M059J (cell line): ENCODE data around the gene GDNF. TPM values are rescaled to one million over a fixed set of nuclear protein-coding genes. Genes with fewer than 3 reads are reported as not detected.
A peak's percentile ranks its signal among the peaks of the same experiment; 100 is the strongest.
"Not testable (repeated sequence)": the region's sequence is repeated elsewhere in the genome, so short reads cannot be mapped to it uniquely, and the experiment has no call there.

ENCODE experiments used
- DNase-seq: peaks from one replicate; pipeline ENCODE4 v3.0.0-alpha.2; 2012; ENCODE audit warnings: low read depth
- total RNA-seq: library from RNA; depleted of rRNA; stranded (reverse); fragments of >200 nt; shearing (Covaris generic); gene quantifications from 2 replicates; pipeline ENCODE4 v1.2.3, GENCODE V29; 2014; rRNA removed

Gene GDNF
- total RNA-seq: 0.05 TPM in 1 of 2 replicates, not detected in the other

DNA sequence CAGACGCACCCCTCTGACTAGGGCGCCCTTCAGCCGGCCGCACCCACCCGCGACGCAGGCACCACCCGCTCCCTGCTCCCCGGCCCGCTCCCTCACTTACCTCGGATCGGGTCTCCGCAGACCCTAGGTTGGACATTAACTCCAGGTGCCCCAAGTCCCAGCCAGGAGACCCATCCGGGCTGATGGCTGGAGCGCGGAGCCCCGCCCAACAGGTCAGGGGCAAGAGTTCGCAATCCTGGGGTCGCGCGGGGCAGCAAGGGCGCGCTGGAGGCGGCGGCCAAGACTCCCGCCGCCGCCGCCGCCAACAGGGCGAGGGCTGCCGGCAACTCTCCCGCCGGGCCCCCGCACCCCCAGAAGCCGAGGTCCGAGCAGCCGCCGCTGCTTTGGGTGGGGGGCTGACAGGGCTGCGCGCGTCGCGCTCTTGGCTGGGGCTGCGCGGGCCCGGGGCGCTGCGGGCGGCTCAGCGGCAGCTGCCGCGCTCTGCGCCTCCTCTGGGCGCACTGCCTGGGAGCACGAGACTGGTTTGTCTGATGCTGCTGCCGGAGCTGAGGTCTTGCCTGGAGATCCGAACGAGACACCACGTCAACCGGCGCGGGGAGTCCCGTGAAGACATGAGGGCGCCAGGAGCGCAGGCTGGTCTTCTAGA lies at the start of gene GDNF:
TSS of gene GDNF (minus strand) at position 635 of the 646 bp plus-strand sequence. CDS start 5,245 bp downstream, outside the sequence.
- DNase-seq: peak; percentile 51

DNA sequence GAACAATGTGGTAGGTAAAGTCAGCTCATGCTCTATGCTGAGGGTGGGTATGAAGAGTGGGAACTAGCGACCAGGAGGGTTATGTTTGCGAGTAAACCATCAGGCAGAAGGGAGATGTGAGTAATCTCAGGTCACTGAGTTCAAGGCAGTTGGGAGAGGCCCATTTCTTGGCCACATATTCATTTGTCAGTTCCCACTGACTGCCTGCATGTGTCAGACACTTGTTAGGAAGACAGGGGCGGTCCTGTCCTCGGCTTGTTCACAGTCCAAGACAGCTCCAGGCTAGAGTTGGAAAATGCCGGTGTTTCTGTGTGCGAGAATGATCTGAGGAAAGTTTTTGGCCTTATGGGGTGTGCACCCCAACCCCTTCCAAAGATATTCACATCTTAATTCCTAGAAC lies 48.6 kb upstream of the GDNF start:
- DNase-seq: peak; percentile 96

GRCh38 chr5:37886242-37886905 lies 46.5 kb upstream of the GDNF start:
- DNase-seq: peak; percentile 41

DNA sequence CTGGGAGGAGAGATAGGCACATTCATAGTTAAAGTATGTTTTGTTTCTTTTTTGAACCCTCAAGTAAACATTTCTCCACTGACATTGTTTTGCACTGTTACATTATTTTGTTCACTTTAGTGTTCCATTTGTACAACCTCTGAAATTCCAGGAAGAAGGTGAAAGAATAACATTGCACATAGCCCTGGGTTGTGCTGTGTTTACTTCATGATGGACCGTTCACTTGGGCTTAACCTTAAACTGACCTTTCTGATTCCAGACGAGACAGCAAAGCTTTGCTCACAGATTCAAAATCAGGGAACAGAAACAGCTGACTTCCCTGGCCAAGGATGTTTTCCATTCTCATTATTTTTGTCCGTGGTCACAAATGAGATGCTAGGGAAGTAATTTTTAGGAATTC lies 42.8 kb upstream of the GDNF start:
- DNase-seq: peak; percentile 77

DNA sequence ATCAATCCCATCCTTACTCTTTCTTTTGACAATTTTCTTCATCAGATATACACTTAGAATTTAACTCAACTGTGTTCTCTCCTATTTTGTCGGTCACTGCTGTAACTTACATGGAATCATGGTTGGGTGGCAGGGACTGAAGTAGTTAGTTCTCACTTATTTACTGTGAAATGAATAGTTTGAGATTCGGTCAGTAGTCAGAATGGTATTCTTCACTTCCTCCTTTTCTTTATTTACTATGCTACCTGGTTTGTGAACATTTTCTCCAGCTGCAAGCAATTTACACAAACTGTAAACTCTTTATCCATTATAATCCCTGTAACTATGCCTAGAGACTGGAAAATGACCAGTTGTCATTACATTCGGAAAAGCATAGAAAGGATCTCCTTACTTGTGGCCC lies 41.5 kb upstream of the GDNF start:
- no peak for DNase-seq

- DNase-seq: no peak
Observed at GRCh38 chr5:37876943-37877342, 37.1 kb upstream of the GDNF start.

GRCh38 chr5:37876245-37876644 lies 36.4 kb upstream of the GDNF start:
- DNase-seq: no peak

DNA sequence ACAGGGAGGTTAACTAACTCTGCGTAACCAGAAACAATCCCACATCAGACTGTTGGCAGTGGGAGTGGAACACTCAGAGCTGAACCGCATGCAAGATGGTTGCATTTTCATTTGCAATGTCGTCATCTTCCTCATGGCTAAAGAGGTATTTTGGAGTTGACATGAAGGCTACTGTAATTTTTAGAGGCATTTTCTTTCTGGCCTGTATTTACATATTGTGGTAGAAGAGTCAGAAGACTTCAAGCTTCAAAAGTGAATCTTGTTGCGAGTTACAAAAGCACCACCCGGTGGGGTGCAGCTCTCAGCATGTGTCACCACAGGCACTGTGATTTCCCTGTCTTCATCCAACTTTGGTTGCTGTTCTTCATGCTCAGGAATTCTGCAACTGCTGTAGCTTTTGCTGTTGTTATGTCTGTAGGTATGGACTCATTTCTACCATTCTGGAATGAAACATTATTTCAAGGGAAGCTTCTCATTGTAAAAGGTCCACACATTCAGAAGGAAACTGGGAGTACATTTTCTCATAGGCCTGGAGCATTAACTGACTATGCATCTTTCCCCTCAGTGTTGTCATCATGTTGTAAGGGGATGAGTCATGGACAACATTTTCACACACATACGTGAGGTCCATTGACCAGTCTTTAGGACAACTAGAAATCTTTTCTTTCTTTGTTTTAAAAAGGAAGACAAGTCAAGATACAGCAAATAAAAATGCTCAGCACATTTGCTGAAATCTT lies 35.4 kb upstream of the GDNF start:
- peak; percentile 79 for DNase-seq

DNA sequence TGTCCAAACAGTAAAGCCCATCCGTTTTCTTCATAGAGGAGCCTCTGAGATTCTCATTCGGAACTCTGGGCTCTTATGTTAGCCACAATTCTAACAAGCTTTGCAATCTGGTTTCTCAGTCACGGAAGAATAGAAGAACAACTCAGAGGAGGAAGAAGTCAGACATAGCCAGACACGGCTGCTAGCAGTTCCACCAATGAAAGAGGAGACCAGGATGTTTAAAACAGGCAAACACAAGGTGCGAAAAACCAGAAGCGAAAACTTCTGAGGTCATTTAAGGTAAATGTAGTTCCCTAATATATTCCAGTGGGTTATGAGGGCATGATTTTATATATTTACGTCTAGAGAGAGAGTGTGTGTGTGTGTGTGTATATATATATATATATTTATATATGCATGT lies 34.1 kb upstream of the GDNF start:
- no peak for DNase-seq

DNA sequence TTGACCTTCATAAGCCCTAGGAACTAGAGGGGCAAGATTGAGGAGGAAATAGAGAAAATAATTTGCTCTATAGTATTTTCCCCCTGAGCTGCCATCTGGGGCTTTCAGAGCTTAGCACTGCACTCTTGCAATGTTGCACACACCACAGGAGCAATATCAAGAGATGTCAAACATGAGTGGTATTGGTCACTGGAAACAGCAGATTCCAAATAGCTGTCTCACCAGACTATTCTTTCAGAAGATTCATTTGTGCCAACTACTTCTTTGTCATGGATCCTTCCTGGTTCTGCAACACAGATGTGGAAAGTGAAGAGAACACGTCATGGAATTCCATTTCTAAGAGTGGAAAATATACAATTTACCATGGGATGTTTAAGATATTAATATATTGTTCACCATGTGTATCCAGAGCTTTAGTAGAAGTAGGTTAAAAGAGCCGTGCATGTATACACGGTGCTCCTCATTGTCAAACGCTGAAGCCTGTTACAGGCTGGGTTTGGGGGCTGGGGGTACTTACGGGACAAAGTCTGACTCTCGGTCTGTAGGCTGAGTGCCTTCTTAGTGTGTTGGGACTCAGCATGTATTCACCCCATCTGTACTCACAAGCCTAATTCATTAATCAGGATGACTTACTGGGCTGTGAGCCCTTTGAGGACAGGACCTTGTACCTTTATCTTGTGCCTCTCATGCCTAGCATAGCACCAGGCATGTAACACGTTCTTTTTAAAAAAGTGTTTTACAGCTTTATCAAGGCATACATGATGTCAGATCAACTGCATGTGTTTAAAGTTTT lies 31.4 kb upstream of the GDNF start:
- peak; percentile 51 for DNase-seq

DNA sequence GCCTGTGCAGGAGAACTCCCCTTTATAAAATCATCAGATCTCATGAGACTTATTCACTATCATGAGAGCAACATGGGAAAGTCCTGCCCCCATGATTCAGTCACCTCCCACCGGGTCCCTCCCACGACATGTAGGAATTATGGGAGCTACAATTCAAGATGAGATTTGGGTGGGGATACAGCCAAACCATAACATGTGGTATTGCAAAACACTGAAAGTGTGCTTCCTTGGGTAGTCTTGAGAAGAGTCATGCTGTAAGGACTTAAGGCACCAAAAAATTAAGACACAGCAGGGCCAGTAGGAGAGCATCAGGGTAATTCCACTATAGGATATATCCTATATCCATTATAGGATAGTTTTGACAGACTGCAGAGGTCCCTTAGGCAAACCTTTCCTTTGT lies 29.4 kb upstream of the GDNF start:
- DNase-seq: no peak

DNA sequence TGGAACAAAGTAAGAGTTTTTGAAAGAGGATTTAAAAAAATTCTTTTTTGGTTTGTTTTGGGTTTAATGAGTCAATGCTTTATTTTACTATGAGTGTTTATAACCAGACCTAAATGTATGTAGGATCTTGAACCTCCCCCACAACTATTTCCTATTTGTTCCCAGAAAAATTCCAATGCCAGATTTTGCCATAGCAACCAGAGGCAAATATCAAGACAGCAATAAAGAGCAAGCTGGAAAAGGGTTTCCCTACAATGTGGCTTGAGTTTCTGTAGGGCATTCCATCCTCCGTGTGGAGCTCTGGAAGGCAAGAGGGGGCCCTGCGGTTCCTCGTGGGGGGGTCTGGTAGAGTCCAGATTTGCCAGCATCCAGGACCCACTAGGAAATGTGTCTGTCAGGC lies 27.8 kb upstream of the GDNF start:
- peak; percentile 34 for DNase-seq

GRCh38 chr5:37862907-37863306 lies 23.1 kb upstream of the GDNF start:
- DNase-seq: not testable (repeated sequence)

DNA sequence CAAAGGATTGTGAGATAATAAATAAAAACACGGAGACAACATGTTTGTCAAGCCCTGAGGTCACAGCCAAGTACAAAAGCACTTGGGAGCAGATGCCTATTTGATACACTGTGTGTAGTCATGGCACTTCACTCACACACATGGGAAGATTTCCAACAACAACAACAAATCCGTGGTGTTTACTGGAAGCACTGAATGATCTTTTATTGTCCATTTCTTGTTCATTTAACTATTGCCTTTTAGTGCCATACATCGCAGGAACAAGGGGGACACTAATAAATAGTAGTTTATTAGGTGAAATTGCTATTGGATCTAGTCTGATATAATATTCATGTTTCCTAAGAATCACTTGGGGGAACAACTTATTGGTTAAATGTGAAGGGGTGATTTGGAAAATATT lies 20.4 kb upstream of the GDNF start:
- DNase-seq: no peak

GRCh38 chr5:37859805-37860204 lies 20.0 kb upstream of the GDNF start:
- no peak for DNase-seq

DNA sequence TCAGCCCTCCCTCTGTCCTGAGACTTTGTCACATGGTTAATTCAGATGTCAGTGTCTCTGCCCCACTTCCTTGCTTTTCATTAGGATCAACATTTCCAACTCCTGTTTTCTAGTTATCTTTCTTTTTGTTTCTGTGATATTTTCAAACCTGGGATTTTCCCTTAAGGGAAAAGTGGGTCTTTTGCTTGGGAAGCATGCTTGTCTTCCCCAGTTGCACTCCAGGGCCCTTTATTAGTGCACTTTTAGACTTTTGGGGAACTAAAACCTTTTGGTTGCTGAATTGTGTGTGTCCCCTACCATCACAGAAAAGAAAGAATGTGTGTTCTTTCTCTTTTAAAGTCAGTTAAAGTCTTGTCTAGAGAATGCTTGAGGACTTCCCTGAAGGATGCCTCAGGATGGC lies 18.4 kb upstream of the GDNF start:
- no peak for DNase-seq

GRCh38 chr5:37857696-37858095 lies 17.9 kb upstream of the GDNF start:
- DNase-seq: no peak

DNA sequence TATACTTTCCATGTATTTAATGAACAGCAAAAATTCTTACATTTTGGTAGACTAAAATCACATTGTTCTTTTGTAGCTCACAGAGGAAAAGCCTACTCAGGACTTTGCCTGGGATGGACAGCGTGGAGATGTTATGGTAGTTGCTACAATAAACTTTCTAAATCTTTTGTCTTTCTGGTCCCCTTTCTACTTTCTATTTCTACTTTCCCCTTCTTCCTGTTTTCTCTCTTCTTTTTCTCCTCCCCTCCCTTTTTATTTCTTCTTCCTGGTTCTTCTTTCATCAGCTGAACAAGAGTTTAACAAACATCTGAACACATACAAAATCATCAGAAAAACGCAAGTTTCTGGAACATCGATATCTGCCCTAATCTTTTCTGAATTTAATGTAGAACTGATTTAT lies 15.6 kb upstream of the GDNF start:
- no peak for DNase-seq

DNA sequence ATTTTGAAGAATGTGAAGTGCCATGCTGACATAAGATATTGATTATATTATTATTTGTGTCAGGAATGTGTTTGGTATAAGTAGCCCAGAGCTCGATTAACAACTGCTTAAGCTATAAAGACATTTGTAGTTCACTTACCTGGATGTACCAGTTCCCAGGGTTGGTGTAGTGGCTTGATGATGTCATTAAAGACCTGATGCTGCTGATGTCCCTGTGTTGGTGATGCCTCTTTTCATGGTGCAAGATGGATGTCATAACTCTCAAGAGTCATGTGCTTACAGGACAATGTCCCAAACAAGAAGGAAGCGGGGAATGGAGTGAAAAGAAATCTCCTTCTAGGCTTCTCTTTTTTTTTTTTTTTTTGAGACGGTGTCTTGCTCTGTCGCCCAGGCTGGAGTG lies 11.5 kb upstream of the GDNF start:
- DNase-seq: no peak

DNA sequence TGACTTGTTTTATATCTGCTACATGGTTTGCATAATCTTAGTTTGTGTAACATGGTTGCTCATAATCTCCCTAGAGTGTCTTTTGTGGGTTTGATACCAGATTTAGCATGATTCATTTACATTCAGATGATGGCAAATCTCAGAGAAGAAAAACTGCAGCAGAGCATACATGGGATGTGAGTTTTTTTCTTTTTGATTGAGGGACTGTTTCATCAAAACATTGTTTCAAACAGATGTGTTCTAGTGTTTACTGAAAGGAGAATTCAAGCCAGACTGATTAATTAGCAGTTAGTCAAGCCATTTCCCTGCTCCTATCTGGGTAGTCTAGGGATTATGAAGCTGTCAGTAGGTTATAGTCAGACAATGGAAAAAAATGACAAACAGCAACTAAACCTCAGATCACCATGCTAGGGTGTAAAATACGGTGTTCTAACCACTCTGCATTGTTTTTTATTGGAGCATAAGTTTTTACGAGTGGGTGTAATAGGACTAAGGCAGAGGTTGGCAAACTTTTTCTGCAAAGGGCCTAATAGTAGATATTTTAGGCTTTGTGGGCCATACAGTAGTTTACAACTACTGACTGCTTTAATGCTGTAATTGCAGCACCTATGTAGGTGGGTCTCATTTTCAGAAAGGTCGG lies 10.5 kb upstream of the GDNF start:
- DNase-seq: no peak

GRCh38 chr5:37849641-37850040 lies 9.8 kb upstream of the GDNF start:
- DNase-seq: no peak

- no peak for DNase-seq
Observed at GRCh38 chr5:37847978-37848425, 8.2 kb upstream of the GDNF start.
